Measurements from ENCODE around the gene PEX5. TPM values are rescaled to one million over a fixed set of nuclear protein-coding genes. Genes with fewer than 3 reads are reported as not detected.

The PEX5 gene
- total RNA-seq, 1 donor: 24.3 TPM

- TF ChIP-seq, protein P1, sequence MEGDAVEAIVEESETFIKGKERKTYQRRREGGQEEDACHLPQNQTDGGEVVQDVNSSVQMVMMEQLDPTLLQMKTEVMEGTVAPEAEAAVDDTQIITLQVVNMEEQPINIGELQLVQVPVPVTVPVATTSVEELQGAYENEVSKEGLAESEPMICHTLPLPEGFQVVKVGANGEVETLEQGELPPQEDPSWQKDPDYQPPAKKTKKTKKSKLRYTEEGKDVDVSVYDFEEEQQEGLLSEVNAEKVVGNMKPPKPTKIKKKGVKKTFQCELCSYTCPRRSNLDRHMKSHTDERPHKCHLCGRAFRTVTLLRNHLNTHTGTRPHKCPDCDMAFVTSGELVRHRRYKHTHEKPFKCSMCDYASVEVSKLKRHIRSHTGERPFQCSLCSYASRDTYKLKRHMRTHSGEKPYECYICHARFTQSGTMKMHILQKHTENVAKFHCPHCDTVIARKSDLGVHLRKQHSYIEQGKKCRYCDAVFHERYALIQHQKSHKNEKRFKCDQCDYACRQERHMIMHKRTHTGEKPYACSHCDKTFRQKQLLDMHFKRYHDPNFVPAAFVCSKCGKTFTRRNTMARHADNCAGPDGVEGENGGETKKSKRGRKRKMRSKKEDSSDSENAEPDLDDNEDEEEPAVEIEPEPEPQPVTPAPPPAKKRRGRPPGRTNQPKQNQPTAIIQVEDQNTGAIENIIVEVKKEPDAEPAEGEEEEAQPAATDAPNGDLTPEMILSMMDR (IDR thresholded peaks at IDR 0.05; ENCODE audit: insufficient read depth, low read length): no peak
- H3K4me3 ChIP-seq (ENCODE audit: low read depth, low read length): no peak overlapping the region
- no peak for DNase-seq (ENCODE audit: low read depth)
Measured at GRCh38 chr12:7145671-7146070, 43.8 kb upstream of the PEX5 start.

GRCh38 chr12:7146228-7146627, 43.3 kb upstream of the PEX5 start:
- DNase-seq (ENCODE audit: low read depth): no peak
- TF ChIP-seq, protein P1 (IDR thresholded peaks at IDR 0.05; ENCODE audit: insufficient read depth, low read length): no peak

GRCh38 chr12:7146906-7147305, 42.6 kb upstream of the PEX5 start:
- no peak for DNase-seq (ENCODE audit: low read depth)
- H3K4me3 ChIP-seq (ENCODE audit: low read depth, low read length): no peak overlapping the region
- TF ChIP-seq, protein P1 (IDR thresholded peaks at IDR 0.05; ENCODE audit: insufficient read depth, low read length): no peak

More at GRCh38 chr12:7146228-7146627, 43.3 kb upstream of the PEX5 start:
- H3K4me3 ChIP-seq (ENCODE audit: low read depth, low read length): no peak overlapping the region

GRCh38 chr12:7150356-7150755, 39.1 kb upstream of the PEX5 start:
- no peak overlapping the region for H3K4me3 ChIP-seq (ENCODE audit: low read depth, low read length)
- DNase-seq (ENCODE audit: low read depth): no peak
- TF ChIP-seq, protein P1 (IDR thresholded peaks at IDR 0.05; ENCODE audit: insufficient read depth, low read length): no peak

DNA sequence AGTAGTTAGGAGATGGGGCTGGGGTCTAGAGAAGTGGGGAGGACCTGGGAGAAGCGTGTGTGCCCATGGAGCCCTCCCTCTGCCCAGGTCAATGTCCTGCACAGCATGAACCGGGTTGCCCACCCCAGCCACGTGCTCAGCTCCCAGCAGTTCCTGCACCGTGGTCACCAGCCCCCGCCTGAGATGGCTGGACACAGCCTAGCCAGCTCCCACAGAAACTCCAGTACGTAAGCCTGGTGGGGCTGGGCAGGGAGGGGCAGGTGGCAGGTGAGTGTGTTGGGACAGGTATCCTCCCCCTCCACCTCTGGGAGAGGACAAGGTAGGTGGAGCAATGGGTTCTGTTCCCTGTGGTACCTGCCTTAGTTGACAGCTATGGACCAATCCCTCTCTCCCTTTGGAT, 38.6 kb upstream of the PEX5 start:
- no peak for DNase-seq (ENCODE audit: low read depth)
- no peak overlapping the region for H3K4me3 ChIP-seq (ENCODE audit: low read depth, low read length)
- TF ChIP-seq, protein P1 (IDR thresholded peaks at IDR 0.05; ENCODE audit: insufficient read depth, low read length): no peak

- TF ChIP-seq, protein P1 (IDR thresholded peaks at IDR 0.05; ENCODE audit: insufficient read depth, low read length): no peak
- H3K4me3 ChIP-seq (ENCODE audit: low read depth, low read length): no peak overlapping the region
- DNase-seq (ENCODE audit: low read depth): no peak
Measured at GRCh38 chr12:7151532-7151931, 38.0 kb upstream of the PEX5 start.

GRCh38 chr12:7152818-7153217, 36.7 kb upstream of the PEX5 start:
- H3K4me3 ChIP-seq (ENCODE audit: low read depth, low read length): no peak overlapping the region
- TF ChIP-seq, protein P1 (IDR thresholded peaks at IDR 0.05; ENCODE audit: insufficient read depth, low read length): no peak
- DNase-seq (ENCODE audit: low read depth): no peak

Data from fibroblast of the aortic adventitia (primary cell).